Stimulated activated CD4-positive, alpha-beta T cell treated with anti-CD3 and anti-CD28 coated beads, Interleukin-4, amount 100 ng/mL, for 24 hours (primary cell): Measurements from ENCODE around the gene PPARGC1A.

ENCODE experiments used
- DNase-seq: peaks from one replicate; pipeline ENCODE4 v3.0.0-alpha.2; 2020

The PPARGC1A gene

GRCh38 chr4:23889814-23890341 is at the start of gene PPARGC1A:
TSS of gene PPARGC1A (minus strand) at chr4:23890047. CDS start at chr4:23889957, 90 bp downstream.
- DNase-seq: no peak

DNA sequence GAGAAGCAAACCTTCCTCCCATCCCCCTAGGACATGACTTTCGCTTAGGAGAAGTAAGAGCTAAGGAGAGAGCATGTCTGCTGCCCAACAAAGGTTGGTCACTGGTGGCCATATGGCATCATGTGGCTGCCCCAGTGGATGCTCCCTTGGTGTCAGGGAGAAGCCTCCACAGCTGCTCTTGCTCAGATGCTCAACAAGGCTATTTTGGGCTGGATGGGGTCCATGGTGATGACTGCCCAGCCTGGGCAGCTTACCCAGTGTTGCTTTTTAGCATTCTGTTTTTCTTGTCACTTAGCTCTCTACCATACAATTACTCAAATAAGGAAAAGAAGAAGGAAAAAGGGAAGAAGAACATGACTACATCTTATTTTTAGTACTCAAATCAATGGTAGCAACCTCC is 48.9 kb upstream of the PPARGC1A start:
- DNase-seq: no peak

GRCh38 chr4:23937173-23937572 is 47.3 kb upstream of the PPARGC1A start:
- DNase-seq: no peak

DNA sequence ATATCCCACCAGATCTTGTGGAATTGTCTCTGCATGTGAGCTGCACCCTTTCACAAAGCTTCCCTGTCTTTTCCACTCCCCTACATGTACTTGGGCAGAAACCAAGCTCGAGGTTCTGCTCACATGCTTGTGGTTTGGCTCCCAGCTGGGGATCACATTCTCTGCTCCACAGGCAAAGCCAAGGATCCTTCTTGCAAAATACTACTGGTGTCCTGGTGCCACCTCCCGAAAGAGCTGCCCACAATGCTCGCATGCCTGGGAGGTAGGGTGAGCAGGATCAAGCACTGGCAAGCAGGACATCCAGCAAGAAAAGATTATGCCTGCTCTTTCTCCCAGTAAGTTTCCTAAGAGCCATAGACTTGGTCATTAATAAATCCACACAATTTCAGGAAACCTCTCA is 45.1 kb upstream of the PPARGC1A start:
- no peak for DNase-seq

GRCh38 chr4:23934223-23934622 is 44.4 kb upstream of the PPARGC1A start:
- DNase-seq: no peak

DNA sequence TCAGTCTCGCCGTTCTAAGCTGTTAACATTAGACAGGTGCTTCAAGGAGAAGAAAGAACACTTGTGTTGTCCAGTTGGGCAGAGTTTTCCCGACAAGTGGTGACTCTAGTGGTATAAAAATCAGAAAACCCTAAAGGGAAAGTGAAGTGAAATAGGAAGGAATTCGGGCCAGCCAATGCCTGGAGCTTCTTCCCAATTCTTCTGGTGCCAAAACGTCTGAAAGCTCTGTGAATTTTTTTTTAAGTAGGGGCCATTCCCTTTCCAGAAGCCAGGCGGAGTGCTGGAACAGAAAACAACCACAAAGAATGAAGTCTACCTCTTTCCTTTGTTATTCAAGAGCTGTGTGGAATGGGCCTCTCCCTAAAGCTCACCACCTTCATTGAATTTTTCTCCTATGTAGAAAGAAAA is 43.1 kb upstream of the PPARGC1A start:
- no peak for DNase-seq

DNA sequence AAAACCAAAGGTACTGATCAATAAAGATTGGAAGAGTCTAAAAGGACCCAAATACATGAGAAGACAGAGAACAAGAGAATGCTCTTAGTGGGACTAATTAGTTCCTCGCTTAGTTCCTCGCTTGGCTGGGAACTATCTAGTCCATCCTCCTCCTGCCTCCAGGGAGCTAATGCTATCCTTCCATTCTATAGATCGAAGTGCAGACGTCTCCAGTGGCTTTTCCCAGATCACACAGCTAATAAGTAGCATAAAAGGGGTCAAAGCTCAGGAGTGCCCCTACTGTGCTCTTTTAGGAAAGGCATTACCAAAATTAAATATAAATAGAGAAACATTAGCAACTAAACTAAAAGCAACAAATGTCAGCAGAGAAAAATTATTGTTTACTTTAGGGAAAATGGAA is 42.3 kb upstream of the PPARGC1A start:
- no peak for DNase-seq

GRCh38 chr4:23931489-23931830 is 41.6 kb upstream of the PPARGC1A start:
- DNase-seq: no peak

GRCh38 chr4:23930750-23931488 is 41.1 kb upstream of the PPARGC1A start:
- no peak for DNase-seq

GRCh38 chr4:23929248-23929647 is 39.4 kb upstream of the PPARGC1A start:
- no peak for DNase-seq

GRCh38 chr4:23924556-23924955 is 34.7 kb upstream of the PPARGC1A start:
- DNase-seq: no peak

GRCh38 chr4:23923840-23924239 is 34.0 kb upstream of the PPARGC1A start:
- DNase-seq: no peak

- DNase-seq: no peak
Measured at GRCh38 chr4:23923141-23923540, 33.3 kb upstream of the PPARGC1A start.

DNA sequence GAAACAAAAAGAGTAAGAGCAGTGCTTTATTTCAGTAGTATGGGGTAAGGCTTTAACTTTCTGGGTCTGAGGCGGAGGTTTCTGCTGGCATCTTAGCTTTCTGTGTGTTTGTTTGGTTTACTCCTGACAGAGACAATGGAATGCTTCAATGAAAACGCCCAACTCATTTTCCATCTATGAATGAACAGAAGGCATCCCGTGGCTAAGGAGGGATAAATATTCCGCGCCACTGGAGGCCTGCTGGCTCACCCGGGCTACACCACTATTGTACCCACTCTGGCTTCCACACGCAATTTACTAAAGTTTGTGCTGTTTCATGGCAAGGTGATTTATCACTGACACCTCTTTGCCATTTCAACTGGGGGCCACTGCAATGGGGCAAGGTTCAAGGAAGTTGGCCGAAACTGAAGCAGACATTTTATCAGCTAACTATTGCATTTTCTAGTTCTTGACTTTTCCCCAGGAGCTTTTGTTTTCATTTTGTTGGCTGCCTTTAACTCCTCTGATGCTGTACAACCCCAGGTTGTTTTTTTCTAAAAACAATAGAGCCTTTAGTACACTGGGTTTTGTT is 32.8 kb upstream of the PPARGC1A start:
- no peak for DNase-seq

DNA sequence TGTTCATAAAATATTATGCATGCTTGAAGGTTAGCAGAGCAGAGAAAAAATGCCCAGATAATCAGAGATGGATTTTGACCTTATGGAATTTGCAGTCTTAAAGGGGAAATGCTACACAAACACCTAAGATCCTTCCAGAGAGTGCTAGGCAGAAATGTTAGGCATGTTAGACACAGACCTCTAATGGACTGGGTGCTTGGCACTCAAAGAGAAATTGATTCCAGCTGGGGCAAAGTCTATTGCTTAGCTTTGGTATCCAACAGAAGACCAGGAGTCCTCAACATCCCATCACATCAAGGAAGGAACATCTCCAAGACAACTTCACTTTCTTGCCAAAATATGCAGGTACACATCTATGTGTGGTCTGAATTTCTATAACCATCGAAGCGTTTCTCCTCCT is 32.2 kb upstream of the PPARGC1A start:
- DNase-seq: no peak

- no peak for DNase-seq
Measured at GRCh38 chr4:23921447-23921845, 31.6 kb upstream of the PPARGC1A start.

DNA sequence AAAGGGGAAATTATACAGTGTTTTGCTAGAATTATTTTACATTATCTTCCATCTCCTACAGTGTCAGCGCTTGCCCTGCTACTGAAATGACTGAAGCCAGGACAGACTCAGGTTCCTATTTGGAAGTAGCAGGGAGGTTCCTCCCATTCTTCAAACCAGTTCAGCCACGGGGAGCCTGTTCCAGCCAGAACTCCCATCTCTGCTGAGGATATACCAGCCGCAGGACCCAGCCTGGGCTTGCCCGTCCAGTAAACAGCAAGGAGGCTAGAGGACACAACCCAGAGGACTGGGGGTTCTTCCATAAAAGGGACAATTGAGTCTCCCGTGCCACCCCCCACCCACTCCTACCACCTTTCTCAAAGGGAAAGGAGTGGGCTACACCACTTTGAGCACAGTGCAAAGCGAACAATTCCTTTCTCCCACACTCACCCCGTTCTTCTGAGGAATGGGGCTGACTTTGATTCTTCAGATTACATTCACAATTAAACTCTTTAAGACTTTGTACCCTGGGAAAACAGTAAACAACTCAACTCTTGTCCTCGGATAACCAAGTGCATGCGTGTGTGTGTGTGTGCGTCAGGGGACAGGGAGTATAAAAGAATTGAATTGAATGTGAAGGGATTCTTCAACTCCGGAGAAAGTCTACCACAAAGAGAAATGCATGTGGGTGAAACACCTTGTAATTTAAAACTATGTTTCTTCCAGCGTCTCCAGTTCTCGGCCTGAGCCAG is 31.0 kb upstream of the PPARGC1A start:
- DNase-seq: no peak

GRCh38 chr4:23920296-23920695 is 30.4 kb upstream of the PPARGC1A start:
- no peak for DNase-seq

DNA sequence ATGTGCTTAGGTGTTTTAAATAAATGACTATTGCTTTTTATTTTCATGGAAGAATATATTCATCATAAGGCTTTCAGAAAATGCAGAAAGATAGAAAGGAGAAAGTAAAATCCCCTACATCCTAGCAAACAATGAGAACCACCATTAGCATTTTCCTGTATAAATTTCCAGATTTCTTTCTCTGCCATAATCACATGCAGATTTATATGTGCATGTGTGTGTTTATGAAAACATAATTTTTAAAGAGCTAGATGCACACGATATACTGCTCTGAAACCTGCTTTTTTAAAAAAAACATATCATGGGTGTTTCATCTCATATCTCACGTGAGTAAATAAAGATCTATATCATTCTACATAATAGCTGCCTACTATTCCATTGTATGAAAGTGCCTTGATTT is 26.4 kb upstream of the PPARGC1A start:
- DNase-seq: no peak

GRCh38 chr4:23915459-23916132 is 25.7 kb upstream of the PPARGC1A start:
- no peak for DNase-seq

DNA sequence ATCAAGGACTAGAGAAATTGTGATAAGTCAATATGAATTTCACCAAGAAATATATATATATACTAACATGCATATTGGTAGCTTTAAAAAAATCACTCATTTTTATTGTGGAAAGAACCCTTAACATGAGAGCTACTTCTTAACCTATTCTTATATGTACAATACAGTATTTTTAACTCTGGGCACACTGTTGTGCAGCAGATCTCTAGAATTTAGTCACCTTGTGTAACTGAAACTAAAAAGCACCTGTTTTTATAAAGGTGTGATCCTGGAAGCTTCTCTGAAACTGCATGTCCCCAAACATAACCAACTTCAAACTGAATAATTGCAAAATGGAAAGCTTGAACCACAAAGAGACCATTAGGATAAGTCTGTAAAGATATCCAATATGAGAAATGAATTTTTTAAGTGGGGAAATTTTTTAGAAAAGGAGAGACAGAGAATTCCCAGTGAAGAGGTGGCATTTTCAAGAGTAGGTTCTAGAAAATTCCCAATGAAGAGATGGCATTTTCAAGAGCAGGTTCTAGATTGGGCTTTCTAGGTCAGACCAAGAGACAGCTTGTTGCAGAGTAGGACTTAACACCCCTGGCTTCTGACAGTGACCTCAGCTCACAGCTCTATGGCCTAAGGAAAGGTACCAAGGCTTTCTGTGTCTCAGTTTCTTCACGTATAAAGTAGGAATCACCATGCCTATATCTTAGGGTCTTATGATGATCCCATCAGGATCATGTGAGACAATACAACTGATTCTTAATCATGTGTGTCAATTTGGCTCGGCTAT is 22.0 kb upstream of the PPARGC1A start:
- no peak for DNase-seq

- no peak for DNase-seq
Measured at GRCh38 chr4:23909671-23910070, 19.8 kb upstream of the PPARGC1A start.

- DNase-seq: no peak
Measured at GRCh38 chr4:23906839-23907238, 17.0 kb upstream of the PPARGC1A start.
